ENCODE results near the gene PAPLN.

Gene PAPLN

GRCh38 chr14:73265721-73266046, 28.4 kb downstream of the PAPLN start:
- H3K4me2 ChIP-seq (ENCODE audit: low read length) = no peak overlapping the region
- H3K36me3 ChIP-seq (ENCODE audit: insufficient read depth, low read length) = no peaks in the 10 kb centered on the region
- no peaks in the 10 kb centered on the region for H3K9me3 ChIP-seq (replicated peaks; ENCODE audit: low read length)
- no peak overlapping the region for H3K9ac ChIP-seq (ENCODE audit: low read depth, low read length)
- no peak overlapping the region for H3K4me3 ChIP-seq (ENCODE audit: low read length)
- H3K4me1 ChIP-seq (ENCODE audit: control insufficient read depth, insufficient read depth, low read length) = peaks cover 14% of the 10 kb centered on the region
- no peaks in the 10 kb centered on the region for H3K27me3 ChIP-seq (ENCODE audit: control insufficient read depth, insufficient read depth, low read length)

GRCh38 chr14:73266317-73266716, 29.0 kb downstream of the PAPLN start:
- Histone ChIP-seq H3K9me3 (replicated peaks; ENCODE audit: low read length) (no peaks in the 10 kb centered on the region), H3K4me1 (ENCODE audit: control insufficient read depth, insufficient read depth, low read length) (peaks cover 15% of the 10 kb centered on the region), H3K27me3 (ENCODE audit: control insufficient read depth, insufficient read depth, low read length) (no peaks in the 10 kb centered on the region), H3K4me3 (ENCODE audit: low read length) (no peak overlapping the region), H3K4me2 (ENCODE audit: low read length) (no peak overlapping the region), H3K9ac (ENCODE audit: low read depth, low read length) (no peak overlapping the region), H3K36me3 (ENCODE audit: insufficient read depth, low read length) (no peaks in the 10 kb centered on the region)

- Histone ChIP-seq H3K9ac (ENCODE audit: low read depth, low read length) (no peak overlapping the region), H3K4me2 (ENCODE audit: low read length) (no peak overlapping the region)
Observed at GRCh38 chr14:73267474-73267873, 30.2 kb downstream of the PAPLN start.

GRCh38 chr14:73269729-73270531, 32.6 kb downstream of the PAPLN start:
- H3K27me3 ChIP-seq (ENCODE audit: control insufficient read depth, insufficient read depth, low read length) = no peaks in the 10 kb centered on the region

More at GRCh38 chr14:73267474-73267873, 30.2 kb downstream of the PAPLN start:
- Histone ChIP-seq H3K9me3 (replicated peaks; ENCODE audit: low read length) (no peaks in the 10 kb centered on the region), H3K4me1 (ENCODE audit: control insufficient read depth, insufficient read depth, low read length) (peaks cover 15% of the 10 kb centered on the region), H3K36me3 (ENCODE audit: insufficient read depth, low read length) (peaks cover 5% of the 10 kb centered on the region), H3K4me3 (ENCODE audit: low read length) (no peak overlapping the region), H3K27me3 (ENCODE audit: control insufficient read depth, insufficient read depth, low read length) (no peaks in the 10 kb centered on the region)

GRCh38 chr14:73272393-73272792, 35.1 kb downstream of the PAPLN start:
- Histone ChIP-seq H3K36me3 (ENCODE audit: insufficient read depth, low read length) (peaks cover 48% of the 10 kb centered on the region), H3K4me1 (ENCODE audit: control insufficient read depth, insufficient read depth, low read length) (peaks cover 15% of the 10 kb centered on the region), H3K4me2 (ENCODE audit: low read length) (no peak overlapping the region), H3K27me3 (ENCODE audit: control insufficient read depth, insufficient read depth, low read length) (no peaks in the 10 kb centered on the region), H3K9ac (ENCODE audit: low read depth, low read length) (no peak overlapping the region), H3K9me3 (replicated peaks; ENCODE audit: low read length) (no peaks in the 10 kb centered on the region), H3K4me3 (ENCODE audit: low read length) (no peak overlapping the region)

More at GRCh38 chr14:73269729-73270531, 32.6 kb downstream of the PAPLN start:
- Histone ChIP-seq H3K9ac (ENCODE audit: low read depth, low read length) (peak overlapping the region; percentile 45), H3K4me1 (ENCODE audit: control insufficient read depth, insufficient read depth, low read length) (peaks cover 15% of the 10 kb centered on the region), H3K9me3 (replicated peaks; ENCODE audit: low read length) (no peaks in the 10 kb centered on the region), H3K36me3 (ENCODE audit: insufficient read depth, low read length) (peaks cover 25% of the 10 kb centered on the region), H3K4me2 (ENCODE audit: low read length) (peak overlapping the region; percentile 80), H3K4me3 (ENCODE audit: low read length) (peak overlapping the region; percentile 56)

GRCh38 chr14:73273799-73274198, 36.5 kb downstream of the PAPLN start:
- Histone ChIP-seq H3K9ac (ENCODE audit: low read depth, low read length) (no peak overlapping the region), H3K27me3 (ENCODE audit: control insufficient read depth, insufficient read depth, low read length) (no peaks in the 10 kb centered on the region), H3K4me2 (ENCODE audit: low read length) (no peak overlapping the region), H3K36me3 (ENCODE audit: insufficient read depth, low read length) (peaks cover 49% of the 10 kb centered on the region), H3K4me3 (ENCODE audit: low read length) (no peak overlapping the region), H3K9me3 (replicated peaks; ENCODE audit: low read length) (no peaks in the 10 kb centered on the region), H3K4me1 (ENCODE audit: control insufficient read depth, insufficient read depth, low read length) (peaks cover 15% of the 10 kb centered on the region)

GRCh38 chr14:73276836-73277235, 39.5 kb downstream of the PAPLN start:
- no peaks in the 10 kb centered on the region for H3K27me3 ChIP-seq (ENCODE audit: control insufficient read depth, insufficient read depth, low read length)
- no peak overlapping the region for H3K9ac ChIP-seq (ENCODE audit: low read depth, low read length)
- H3K9me3 ChIP-seq (replicated peaks; ENCODE audit: low read length) = no peaks in the 10 kb centered on the region
- H3K4me2 ChIP-seq (ENCODE audit: low read length) = no peak overlapping the region
- peaks cover 67% of the 10 kb centered on the region for H3K36me3 ChIP-seq (ENCODE audit: insufficient read depth, low read length)
- H3K4me3 ChIP-seq (ENCODE audit: low read length) = no peak overlapping the region
- H3K4me1 ChIP-seq (ENCODE audit: control insufficient read depth, insufficient read depth, low read length) = no peaks in the 10 kb centered on the region

- H3K4me2 ChIP-seq (ENCODE audit: low read length) = no peak overlapping the region
- no peak overlapping the region for H3K4me3 ChIP-seq (ENCODE audit: low read length)
- H3K4me1 ChIP-seq (ENCODE audit: control insufficient read depth, insufficient read depth, low read length) = no peaks in the 10 kb centered on the region
- no peaks in the 10 kb centered on the region for H3K27me3 ChIP-seq (ENCODE audit: control insufficient read depth, insufficient read depth, low read length)
- H3K36me3 ChIP-seq (ENCODE audit: insufficient read depth, low read length) = peaks cover 69% of the 10 kb centered on the region
- H3K9ac ChIP-seq (ENCODE audit: low read depth, low read length) = no peak overlapping the region
- H3K9me3 ChIP-seq (replicated peaks; ENCODE audit: low read length) = no peaks in the 10 kb centered on the region
Observed at GRCh38 chr14:73277376-73277775, 40.1 kb downstream of the PAPLN start.

- H3K9me3 ChIP-seq (replicated peaks; ENCODE audit: low read length) = no peaks in the 10 kb centered on the region
- no peak overlapping the region for H3K4me3 ChIP-seq (ENCODE audit: low read length)
- no peaks in the 10 kb centered on the region for H3K27me3 ChIP-seq (ENCODE audit: control insufficient read depth, insufficient read depth, low read length)
- H3K4me2 ChIP-seq (ENCODE audit: low read length) = no peak overlapping the region
- H3K9ac ChIP-seq (ENCODE audit: low read depth, low read length) = no peak overlapping the region
- no peaks in the 10 kb centered on the region for H3K4me1 ChIP-seq (ENCODE audit: control insufficient read depth, insufficient read depth, low read length)
- H3K36me3 ChIP-seq (ENCODE audit: insufficient read depth, low read length) = peaks cover 69% of the 10 kb centered on the region
Observed at GRCh38 chr14:73280903-73281302, 43.6 kb downstream of the PAPLN start.

GRCh38 chr14:73283608-73284379, 46.5 kb downstream of the PAPLN start:
- H3K4me1 ChIP-seq (ENCODE audit: control insufficient read depth, insufficient read depth, low read length) = no peaks in the 10 kb centered on the region
- H3K9ac ChIP-seq (ENCODE audit: low read depth, low read length) = no peak overlapping the region
- no peak overlapping the region for H3K4me3 ChIP-seq (ENCODE audit: low read length)
- no peaks in the 10 kb centered on the region for H3K27me3 ChIP-seq (ENCODE audit: control insufficient read depth, insufficient read depth, low read length)
- peaks cover 66% of the 10 kb centered on the region for H3K36me3 ChIP-seq (ENCODE audit: insufficient read depth, low read length)
- no peak overlapping the region for H3K4me2 ChIP-seq (ENCODE audit: low read length)
- H3K9me3 ChIP-seq (replicated peaks; ENCODE audit: low read length) = no peaks in the 10 kb centered on the region

GRCh38 chr14:73285979-73286378, 48.7 kb downstream of the PAPLN start:
- H3K4me2 ChIP-seq (ENCODE audit: low read length) = no peak overlapping the region
- H3K27me3 ChIP-seq (ENCODE audit: control insufficient read depth, insufficient read depth, low read length) = no peaks in the 10 kb centered on the region
- peaks cover 59% of the 10 kb centered on the region for H3K36me3 ChIP-seq (ENCODE audit: insufficient read depth, low read length)
- H3K4me3 ChIP-seq (ENCODE audit: low read length) = no peak overlapping the region
- H3K9ac ChIP-seq (ENCODE audit: low read depth, low read length) = no peak overlapping the region
- no peaks in the 10 kb centered on the region for H3K9me3 ChIP-seq (replicated peaks; ENCODE audit: low read length)
- H3K4me1 ChIP-seq (ENCODE audit: control insufficient read depth, insufficient read depth, low read length) = no peaks in the 10 kb centered on the region
